Limb (tissue), 2 donors: Measurements from ENCODE around the gene CYP21A2.
"Not testable (repeated sequence)": the region's sequence is repeated elsewhere in the genome, so short reads cannot be mapped to it uniquely, and the experiment has no call there.

Experiments
- DNase-seq, 2 donors: peaks; one replicate each; pipeline ENCODE4 v3.0.0-alpha.2; 2016; ENCODE audit errors: extremely low spot score in 2 of 2

The CYP21A2 gene

DNA sequence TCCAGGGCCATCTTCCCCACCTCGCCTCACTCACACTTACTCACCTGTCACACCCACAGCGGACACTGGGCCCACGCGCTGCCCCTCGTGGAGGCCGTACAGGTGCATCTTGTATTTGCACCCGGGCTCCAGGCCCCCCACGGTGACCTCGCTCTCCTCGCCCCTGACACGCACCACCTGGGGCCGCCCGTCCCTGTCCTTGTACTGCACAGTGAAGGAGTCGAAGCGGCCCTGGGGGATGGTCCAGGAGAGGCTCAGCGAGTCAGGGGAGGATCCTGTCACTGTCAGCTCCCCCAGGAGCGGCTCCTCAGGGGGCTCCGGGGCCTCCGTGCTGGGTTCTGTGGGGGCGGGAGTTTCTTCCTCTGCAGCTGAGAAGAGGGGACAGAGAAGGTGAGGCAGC lies 14.4 kb downstream of the CYP21A2 start:
- not testable (repeated sequence) for DNase-seq

DNA sequence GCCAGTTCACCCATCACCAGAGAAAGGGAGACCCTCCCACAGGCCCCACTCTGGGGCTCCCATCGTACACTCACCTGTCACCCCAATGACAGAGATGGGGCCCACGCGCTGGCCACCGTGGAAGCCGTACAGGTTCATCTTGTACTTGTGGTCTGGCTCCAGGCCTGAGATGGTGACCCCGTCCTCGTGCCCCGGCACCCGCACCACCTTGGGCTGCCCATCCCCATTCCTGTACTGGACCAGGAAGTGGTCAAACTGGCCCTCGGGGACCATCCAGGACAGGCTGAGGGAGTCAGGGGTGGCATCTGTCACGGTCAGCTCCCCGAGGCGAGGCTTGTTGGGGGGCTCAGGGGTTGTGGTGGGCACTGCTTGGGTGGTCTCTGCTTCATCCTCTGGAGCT lies 15.1 kb downstream of the CYP21A2 start:
- not testable (repeated sequence) for DNase-seq

DNA sequence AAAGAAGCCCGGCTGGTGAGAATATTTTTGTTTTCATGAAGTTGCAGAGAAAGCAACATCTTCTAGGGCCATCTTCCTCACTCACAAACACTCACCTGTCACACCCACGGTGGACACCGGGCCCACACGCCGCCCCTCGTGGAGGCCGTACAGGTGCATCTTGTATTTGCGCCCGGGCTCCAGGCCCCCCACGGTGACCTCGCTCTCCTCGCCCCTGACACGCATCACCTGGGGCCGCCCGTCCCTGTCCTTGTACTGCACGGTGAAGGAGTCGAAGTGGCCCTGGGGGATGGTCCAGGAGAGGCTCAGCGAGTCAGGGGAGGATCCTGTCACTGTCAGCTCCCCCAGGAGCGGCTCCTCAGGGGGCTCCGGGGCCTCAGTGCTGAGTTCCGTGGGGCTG lies 17.5 kb downstream of the CYP21A2 start:
- not testable (repeated sequence) for DNase-seq

DNA sequence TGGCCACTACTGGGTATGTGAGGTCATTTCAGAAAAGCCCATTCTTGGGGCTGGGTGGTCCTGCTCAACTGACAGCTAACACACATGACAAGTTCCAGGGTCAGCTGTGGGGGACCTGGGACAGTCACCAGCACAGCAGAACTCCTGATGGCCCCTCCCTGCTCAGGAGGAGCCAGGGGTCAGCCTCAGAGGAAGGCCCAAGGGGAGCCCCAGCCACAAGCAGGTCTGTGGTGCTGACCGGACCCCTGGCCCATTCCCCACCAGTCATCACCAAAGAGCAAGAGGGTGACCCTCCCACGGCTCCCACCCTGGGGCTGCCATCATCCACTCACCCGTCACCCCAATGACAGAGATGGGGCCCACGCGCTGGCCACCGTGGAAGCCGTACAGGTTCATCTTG lies 18.0 kb downstream of the CYP21A2 start:
- DNase-seq, result no peak

DNA sequence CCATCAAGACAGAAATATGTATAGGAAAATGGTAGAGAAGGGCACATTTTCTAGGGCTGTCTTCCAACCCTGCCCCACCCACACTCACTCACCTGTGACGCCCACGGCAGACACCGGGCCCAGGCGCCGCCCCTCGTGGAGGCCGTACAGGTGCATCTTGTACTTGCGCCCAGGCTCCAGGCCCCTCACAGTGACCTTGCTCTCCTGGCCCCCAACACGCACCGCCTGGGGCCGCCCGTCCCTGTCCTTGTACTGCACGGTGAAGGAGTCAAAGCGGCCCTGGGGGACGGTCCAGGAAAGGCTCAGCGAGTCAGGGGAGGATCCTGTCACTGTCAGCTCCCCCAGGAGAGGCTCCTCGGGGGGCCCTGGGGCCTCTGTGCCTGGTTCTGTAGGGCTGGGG lies 19.8 kb downstream of the CYP21A2 start:
- DNase-seq, result no peak

DNA sequence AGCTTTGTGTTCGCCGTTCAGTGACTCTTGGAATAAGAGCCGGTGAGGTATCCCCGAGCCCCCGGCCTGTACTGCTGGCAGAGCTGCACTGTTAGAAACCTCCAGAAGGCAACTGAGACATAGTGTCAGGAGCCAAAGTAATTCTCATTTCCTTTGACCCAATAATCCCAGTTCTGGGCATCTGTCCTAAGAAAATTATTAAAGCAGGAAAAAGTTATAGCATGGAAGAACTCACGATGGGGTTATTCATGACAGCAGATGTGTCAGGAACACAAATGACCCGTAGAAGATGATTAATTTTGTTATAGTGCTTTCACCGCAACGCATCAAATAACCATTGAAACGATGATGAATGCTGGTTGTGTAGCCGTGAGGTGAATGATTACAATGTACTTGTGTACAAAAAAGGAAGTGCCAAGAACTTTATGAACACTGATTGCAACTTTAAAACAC lies 20.3 kb downstream of the CYP21A2 start:
- no peak for DNase-seq

DNA sequence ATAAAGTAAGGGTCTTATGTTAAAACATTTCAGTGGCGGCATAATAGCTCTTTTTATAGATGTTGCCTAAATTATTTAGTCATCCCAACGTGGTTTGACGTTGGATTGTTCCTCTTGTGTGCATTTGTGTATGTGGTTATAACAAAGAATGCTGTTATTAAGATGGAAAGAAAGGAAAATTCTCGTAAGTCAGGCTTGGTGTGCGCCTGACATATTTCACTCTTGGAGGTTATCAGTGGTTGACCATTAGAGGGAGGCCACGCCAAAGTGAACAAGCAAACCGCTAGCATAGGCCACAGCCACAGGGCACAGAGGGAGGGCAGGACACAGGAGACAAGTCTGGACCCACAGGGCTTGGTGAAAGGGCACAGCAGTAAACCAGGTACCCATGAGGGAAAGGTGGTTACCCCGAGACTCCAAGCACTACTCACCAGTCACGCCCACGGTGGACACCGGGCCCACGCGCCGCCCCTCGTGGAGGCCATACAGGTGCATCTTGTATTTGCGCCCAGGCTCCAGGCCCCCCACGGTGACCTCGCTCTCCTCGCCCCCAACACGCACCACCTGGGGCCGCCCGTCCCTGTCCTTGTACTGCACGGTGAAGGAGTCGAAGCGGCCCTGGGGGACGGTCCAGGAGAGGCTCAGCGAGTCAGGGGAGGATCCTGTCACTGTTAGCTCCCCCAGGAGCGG lies 22.9 kb downstream of the CYP21A2 start:
- DNase-seq, result no peak

DNA sequence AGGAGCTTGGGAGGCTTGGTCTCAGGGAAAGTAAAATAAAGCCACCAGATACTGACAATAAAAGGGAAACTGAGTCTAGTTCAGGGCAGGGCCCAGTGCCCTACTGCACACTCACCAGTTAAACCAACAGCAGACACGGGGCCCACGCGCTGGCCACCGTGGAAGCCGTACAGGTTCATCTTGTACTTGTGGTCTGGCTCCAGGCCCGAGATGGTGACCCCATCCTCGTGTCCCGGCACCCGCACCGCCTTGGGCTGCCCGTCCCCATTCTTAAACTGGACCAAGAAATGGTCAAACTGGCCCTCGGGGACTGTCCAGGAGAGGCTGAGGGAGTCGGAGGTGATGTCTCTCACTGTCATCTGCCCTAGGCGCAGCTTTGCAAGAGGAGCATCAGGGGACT lies 26.5 kb downstream of the CYP21A2 start:
- DNase-seq, result no peak

DNA sequence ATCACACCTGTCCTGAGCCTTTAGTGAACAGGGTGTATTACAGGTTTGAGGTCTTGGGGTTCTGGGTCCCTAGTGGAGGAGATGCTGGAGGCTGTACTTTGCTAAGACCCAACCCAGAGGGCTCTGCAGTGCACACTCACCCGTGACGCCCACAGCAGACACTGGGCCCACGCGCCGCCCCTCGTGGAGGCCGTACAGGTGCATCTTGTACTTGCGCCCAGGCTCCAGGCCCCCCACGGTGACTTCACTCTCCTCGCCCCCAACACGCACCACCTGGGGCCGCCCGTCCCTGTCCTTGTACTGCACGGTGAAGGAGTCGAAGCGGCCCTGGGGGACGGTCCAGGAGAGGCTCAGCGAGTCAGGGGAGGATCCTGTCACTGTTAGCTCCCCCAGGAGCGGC lies 29.3 kb downstream of the CYP21A2 start:
- not testable (repeated sequence) for DNase-seq

DNA sequence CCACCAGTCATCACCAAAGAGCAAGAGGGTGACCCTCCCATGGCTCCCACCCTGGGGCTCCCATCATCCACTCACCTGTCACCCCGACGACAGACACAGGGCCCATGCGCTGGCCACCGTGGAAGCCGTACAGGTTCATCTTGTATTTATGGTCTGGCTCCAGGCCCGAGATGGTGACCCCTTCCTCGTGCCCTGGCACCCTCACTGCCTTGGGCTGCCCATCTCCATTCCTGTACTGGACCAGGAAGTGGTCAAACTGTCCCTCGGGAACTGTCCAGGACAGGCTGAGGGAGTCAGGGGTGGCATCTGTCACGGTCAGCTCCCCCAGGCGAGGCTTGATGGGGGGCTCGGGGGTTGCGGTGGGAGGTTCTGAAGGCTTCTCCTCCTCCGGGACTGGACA lies 30.1 kb downstream of the CYP21A2 start:
- not testable (repeated sequence) for DNase-seq

DNA sequence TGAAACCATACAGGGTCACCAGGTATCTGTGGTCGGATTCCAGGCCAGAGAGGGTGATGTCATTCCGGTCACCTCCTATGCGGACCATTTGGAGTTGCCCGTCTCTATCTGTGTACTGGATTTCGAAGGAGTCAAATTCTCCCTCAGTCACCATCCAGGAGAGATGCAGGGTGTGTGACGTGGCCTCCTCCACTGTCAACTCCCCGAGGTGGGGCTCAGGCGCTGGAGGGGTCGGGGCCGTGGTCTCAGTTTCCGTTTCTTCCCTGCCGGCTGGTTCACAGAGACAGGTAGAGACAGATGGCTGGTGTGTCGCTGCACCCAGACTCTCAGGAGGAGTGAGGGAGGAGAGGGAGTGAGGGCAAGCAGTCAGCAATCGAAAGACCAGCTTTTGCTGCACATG lies 30.7 kb downstream of the CYP21A2 start:
- DNase-seq, result no peak

DNA sequence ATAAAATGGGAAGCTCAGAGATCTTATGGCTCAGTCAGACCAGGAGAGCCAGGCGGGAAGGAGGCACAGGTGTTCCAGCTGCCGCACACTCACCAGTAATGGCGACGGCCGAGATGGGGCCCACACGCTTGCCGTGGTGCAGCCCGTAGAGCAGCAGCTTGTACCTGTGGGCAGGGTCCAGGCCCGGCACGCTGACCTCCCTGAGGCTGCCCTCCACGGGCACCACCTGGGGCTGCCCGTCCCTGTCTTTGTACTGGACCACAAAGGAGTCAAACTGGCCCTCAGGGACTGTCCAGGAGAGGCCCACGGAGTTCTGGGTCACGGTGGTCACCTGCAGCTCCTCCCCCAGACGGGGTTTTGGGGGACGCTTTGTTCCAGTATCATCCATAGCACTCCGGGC lies 31.2 kb downstream of the CYP21A2 start:
- no peak for DNase-seq

DNA sequence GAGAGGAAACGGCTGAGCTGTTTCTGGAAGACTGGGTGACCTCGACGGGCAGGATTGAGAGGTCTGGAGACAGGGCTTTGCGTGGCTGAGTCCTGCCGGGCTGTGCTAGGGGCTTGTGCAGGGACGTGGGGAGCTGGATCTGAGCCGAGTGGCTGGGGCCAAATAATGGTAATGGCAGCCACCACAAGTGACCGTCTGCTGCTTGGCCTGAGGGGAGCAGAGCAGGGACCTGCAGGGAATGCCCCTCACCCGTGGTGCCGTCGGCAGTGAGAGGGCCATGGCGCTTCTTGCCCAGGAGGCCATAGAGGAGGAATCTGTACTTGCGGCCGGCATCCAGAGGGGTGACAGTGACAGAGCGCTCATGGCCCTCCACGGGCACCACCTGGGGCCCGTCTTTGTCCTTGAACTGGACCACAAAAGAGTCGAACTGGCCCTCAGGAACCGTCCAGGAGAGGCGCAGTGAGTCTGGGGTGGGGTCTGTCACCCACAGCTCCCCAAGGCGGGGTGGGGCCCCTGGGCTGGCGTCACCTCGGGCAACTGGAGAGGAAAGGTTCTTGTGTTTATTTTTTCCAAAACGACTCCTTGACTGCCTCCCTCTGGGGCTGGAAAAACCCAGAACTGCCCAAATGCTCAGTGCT lies 31.8 kb downstream of the CYP21A2 start:
- no peak for DNase-seq

DNA sequence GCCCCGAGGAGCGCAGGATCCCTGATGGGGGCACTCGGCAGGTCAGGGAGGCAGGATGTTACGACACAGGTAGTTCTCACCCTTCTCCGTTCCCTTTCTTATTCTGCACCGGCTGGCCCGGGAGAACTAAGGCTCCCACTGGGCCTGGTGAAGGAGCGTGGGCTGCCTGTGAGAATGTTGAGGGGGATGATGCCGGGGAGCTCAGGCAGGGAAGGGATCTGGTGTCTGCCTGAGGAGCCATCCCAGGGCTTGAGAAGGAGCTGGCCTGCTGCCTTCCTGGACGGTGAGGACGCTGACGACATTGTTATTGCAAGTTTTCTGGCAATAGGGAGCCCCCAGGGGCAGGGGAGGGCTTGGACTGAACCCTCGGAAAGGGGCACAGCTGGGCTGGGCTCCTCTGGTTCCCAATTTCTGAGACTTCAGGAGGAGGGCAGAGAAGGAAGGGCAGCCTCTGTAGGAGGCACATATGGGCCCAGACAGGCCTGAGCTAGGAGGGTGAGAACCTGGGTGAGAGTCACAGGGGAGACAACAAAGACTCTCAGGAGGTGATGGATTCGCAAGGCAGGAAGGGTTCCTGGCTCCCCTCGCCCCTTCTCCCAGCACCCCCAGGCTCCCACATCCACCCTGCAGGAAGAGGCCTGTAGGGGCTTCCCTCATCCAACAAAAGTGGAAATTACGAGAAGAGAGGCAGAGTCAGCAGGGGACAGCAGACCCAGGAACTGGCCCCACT lies 32.8 kb downstream of the CYP21A2 start:
- DNase-seq, result peak; percentile 54 to 72

DNA sequence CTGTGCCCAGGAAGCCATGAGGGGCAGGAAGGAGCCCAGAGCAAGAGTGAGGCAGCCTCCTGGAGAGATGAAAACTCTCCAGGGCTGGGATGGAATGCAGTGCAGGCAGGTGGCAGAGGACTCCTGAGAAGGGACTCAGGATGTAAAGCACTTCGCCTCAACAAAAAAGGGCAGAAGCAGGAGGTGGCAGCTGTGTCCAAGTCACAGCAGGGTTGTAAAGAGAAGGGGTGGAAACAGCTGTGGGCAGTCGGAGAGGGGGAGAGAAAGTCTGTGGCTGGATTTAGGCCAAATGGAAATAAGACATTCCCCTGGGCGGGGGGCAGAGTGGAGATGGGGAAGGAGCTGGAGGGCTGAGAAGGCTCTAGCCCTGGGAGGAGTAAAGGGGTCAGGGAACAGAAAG lies 34.9 kb downstream of the CYP21A2 start:
- DNase-seq, result peak; percentile 61 to 64

DNA sequence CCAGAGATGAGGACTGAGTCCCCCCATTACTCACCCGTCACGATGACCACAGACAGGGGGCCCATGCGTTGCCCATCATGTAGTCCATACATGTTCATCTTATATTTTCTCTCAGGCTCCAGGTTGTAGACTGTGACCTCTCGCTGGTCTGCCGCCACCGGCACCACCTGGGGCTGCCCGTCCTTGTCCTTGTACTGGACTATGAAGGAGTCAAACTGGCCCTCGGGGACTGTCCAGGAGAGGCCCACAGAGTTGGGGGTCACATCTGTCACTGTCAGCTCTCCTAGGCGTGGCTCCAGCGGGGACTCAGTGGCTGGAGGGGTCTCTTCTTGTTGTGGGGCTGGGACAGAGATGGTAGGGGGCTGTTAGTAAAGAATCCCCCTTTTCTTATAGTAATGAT lies 35.4 kb downstream of the CYP21A2 start:
- no peak for DNase-seq

DNA sequence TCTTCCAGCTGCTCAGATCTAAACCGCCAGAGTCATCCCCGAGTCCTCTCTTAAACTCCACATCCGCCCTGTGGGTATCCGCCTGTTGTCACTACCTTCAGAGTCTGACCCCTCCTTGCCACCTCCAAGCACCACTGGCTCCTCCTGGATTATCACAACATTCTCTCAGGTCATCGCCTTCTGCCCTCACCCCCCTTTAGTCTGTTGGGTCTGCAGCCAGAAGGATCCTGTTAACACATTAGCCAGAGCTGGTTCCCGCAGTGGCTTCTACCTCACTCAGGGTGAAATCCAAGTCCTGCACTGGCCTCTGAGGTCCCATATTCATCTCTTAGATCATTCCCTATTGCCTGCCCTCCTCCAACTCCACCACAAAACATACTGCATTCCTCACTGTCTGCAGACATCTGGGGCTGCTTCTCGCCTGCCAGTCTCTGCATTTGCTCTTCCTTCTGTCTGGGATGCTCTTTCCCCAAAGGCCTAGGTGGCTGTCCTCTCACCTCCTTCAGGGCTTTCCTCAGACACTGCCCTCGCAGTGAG lies 36.8 kb downstream of the CYP21A2 start:
- no peak for DNase-seq

DNA sequence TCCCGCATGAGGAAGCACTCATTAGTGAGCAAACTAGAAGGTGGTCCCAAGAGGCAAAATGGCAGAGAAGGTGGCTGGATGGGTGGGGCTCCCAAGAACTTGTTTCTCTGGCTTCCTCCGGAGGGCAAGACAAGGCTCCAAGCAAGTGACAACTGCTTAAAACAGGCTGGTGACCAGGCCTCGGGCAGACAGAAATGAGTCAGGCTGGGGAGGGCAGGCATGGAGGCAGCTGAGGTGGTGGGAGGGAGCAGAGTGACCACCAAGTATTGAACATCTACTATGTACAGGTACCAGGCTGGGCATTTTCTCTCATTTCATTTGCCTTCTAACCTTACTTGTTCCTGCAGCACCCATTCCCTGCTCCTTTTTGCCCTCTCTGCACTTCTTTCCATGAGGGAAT lies 37.6 kb downstream of the CYP21A2 start:
- DNase-seq, result no peak

DNA sequence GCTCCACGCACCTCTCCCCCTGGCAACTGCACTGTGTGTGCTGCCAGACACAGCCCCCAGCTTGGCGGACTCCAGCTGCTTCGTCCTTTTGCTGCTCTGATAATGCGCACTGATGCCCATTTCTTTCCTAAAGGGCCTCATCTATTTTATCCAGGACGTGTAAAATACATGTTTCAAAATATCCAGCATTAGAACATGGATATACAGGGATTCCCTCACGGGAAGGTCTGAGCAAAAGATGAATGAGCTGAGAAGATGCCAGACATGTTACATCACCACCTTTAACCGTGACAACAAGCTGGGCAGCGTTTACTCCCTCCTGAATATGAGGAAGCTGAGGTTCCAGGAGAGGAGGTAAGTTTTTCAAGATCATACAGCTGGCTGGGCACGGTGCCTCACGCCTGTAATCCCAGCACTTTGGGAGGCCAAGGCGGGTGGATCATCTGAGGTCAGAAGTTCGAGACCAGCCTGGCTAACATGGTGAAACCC lies 38.1 kb downstream of the CYP21A2 start:
- peak in 1 of 2 donors; percentile 67 for DNase-seq

DNA sequence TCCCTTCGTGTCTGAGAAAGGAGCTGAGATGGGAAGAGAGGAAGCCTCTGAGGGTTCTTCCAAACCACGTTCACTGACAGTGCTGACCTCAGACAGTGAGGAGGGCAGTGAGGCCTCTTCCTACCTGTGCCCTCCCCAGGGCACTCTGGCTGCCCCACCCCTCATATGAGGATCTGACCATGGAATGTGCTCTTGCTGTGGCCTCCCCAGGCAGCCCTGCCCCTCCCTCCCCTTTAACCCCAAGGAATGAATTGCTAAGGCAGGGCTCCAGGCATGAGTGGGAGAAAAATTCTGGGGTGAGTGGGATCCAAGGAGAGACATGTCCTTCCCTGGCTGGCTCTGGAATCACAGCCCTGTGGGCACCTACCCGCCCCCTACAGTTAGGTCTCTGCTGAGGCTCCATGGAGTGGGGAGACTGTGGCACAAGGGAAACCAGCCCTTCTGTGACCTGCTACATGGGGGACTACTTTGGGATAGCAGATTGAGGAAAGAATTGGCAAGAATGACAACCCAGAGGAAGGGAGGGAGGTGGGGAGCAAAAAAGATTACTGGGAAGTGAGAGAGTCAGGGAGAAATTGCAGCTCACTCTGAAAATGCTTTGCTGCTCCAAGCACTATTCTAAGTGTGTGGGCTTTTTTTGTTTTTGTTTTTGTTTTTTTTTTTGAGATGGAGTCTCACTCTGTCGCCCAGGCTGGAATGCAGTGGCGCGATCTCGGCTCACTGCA lies 41.5 kb downstream of the CYP21A2 start:
- DNase-seq, result no peak

DNA sequence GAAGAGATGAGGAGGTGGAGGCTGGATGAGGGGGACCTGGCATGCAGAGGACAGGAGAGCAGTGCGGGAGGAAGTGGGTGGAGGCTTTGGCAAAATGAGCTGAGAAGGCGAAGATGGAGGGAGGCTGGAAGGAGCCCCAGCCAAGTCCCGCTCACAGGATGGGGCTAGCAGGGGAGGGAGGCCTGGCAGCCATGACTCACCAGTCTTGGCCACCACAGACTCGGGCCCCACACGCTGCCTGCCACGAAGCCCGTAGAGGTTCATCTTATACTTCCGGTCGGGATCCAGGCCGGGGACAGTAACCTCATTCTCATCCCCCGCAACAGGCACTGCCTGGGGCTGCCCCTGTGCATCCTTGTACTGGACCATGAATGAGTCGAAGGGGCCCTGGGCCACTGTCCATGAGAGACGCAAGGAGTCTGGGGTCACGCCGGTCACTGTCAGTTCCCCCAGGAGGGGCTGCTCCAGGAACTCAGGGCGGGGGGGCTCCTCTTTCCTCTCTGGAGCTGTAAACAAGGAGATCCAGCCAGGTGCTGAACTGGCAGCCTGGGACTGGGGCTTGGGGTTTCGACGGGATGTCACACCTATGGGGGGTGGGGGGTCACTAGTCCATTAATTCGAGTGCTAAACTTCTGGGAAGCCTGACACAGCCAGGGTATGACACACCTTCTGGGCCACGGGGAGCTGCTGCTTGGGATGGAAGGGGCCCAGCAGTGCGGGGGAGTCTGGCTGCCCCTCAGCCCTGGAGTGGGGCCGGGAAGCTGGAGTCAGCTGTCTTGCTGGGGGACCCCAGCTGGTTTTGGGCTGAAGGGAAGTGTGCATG lies 43.2 kb downstream of the CYP21A2 start:
- DNase-seq, result no peak
